B cell (primary cell): ENCODE measurements around the gene TRPM4. TPM values are rescaled to one million over a fixed set of nuclear protein-coding genes. Genes with fewer than 3 reads are reported as not detected.

ENCODE experiments used
- ATAC-seq: fragments of 200-7000 bp; cut with Tn5 transposase; one replicate; pipeline ENCODE4 v1.10.0; 2021; ENCODE audit warnings: low read depth, mild to moderate bottlenecking, moderate number of reproducible peaks, moderate library complexity
- CTCF ChIA-PET: fragments of 350-600 bp; sonication (Branson Sonifier 250); formaldehyde crosslinking; loops from one replicate; lab custom pipeline; 2021; ENCODE audit warnings: antibody characterized with exemption, inconsistent platforms; lab: Charles Lee
- POLR2A ChIA-PET: fragments of 350-600 bp; sonication (Branson Sonifier 250); formaldehyde crosslinking; loops from one replicate; lab custom pipeline; 2021; ENCODE audit warnings: antibody characterized with exemption; lab: Charles Lee
- DNase-seq: peaks from one replicate; pipeline ENCODE4 v3.0.0; 2013
- H2AFZ ChIP-seq: 2 replicates; pipeline ENCODE4 v1.6.1; 2012; ENCODE audit warnings: mild to moderate bottlenecking, low read depth, low read length; ENCODE audit not compliant: insufficient read depth, poor library complexity, severe bottlenecking
- H3K27ac ChIP-seq, 2 donors: 1 replicate in 1 of 2; 2 replicates in 1 of 2; pipeline ENCODE4 v1.5.1; 2012 to 2013; ENCODE audit warnings: low read length in 2 of 2, mild to moderate bottlenecking in 2 of 2, moderate library complexity in 1 of 2
- H3K27me3 ChIP-seq, 4 experiments: fragments of 200-600 bp in 1 of 4; sonication (generic) in 1 of 4; replicated peaks in 1 of 4; 1 replicate in 2 of 4; 2 replicates in 2 of 4; pipeline versions ENCODE4 v1.6.1 to v1.7.0; 2013 to 2016; ENCODE audit warnings: low read length in 3 of 4, mild to moderate bottlenecking in 2 of 4, mixed read lengths in 1 of 4, moderate library complexity in 1 of 4; ENCODE audit not compliant: insufficient read depth in 4 of 4, control insufficient read depth in 3 of 4; ENCODE audit errors: control extremely low read depth in 1 of 4
- H3K36me3 ChIP-seq, 2 experiments: replicated peaks in 1 of 2; 1 replicate in 1 of 2; 2 replicates in 1 of 2; pipeline versions ENCODE4 v1.6.1 to v1.7.1; 2013; ENCODE audit warnings: low read length in 1 of 2; ENCODE audit not compliant: insufficient read depth in 2 of 2, control insufficient read depth in 1 of 2; ENCODE audit errors: control extremely low read depth in 1 of 2, extremely low read depth in 1 of 2
- H3K4me1 ChIP-seq, 2 donors: fragments of 200-600 bp in 1 of 2; sonication (generic) in 1 of 2; 1 replicate in 1 of 2; 2 replicates in 1 of 2; pipeline versions ENCODE4 v1.5.1 to v1.6.1; 2013 to 2017; ENCODE audit warnings: low read length in 2 of 2; ENCODE audit not compliant: control insufficient read depth in 2 of 2, insufficient read depth in 2 of 2
- H3K4me2 ChIP-seq: replicated peaks from 2 replicates; pipeline ENCODE3; 2012; ENCODE audit warnings: mild to moderate bottlenecking, low read depth, low read length; ENCODE audit not compliant: poor library complexity, severe bottlenecking
- H3K4me3 ChIP-seq, 5 experiments: fragments of 200-600 bp in 1 of 5; sonication (generic) in 1 of 5; 1 replicate in 3 of 5; 2 replicates in 2 of 5; pipeline versions ENCODE4 v1.5.1 to v1.7.0; 2011 to 2016; ENCODE audit warnings: low read length in 4 of 5, mild to moderate bottlenecking in 4 of 5, low read depth in 2 of 5, control low read depth in 1 of 5, moderate library complexity in 1 of 5; ENCODE audit not compliant: insufficient read depth in 1 of 5; ENCODE audit errors: control extremely low read depth in 1 of 5, extremely low read depth in 1 of 5
- H3K79me2 ChIP-seq: fragments of 200-600 bp; sonication (generic); one replicate; pipeline ENCODE4 v1.6.0; 2016; ENCODE audit warnings: low read length; ENCODE audit not compliant: control insufficient read depth, insufficient read depth
- H3K9ac ChIP-seq: fragments of 200-600 bp; sonication (generic); 2 replicates; pipeline ENCODE4 v1.6.1; 2017; ENCODE audit warnings: mild to moderate bottlenecking, low read length, moderate library complexity
- H3K9me3 ChIP-seq, 3 donors: one replicate each; pipeline versions ENCODE4 v1.6.1 to v1.7.1; 2013; ENCODE audit warnings: low read length in 2 of 3; ENCODE audit not compliant: control insufficient read depth in 2 of 3, insufficient read depth in 1 of 3; ENCODE audit errors: control extremely low read depth in 1 of 3
- H4K20me1 ChIP-seq: 2 replicates; pipeline ENCODE4 v1.6.0; 2012; ENCODE audit warnings: mild to moderate bottlenecking, low read length; ENCODE audit not compliant: insufficient read depth, control insufficient read depth, poor library complexity, severe bottlenecking
- H3K27ac Mint-ChIP-seq: one replicate; pipeline ENCODE4 v1.8.0; 2021; ENCODE audit warnings: mixed read lengths
- H3K27me3 Mint-ChIP-seq: one replicate; pipeline ENCODE4 v1.8.0; 2021; ENCODE audit warnings: mixed read lengths
- H3K4me1 Mint-ChIP-seq: one replicate; pipeline ENCODE4 v1.8.0; 2021; ENCODE audit warnings: mixed read lengths
- H3K4me3 Mint-ChIP-seq: one replicate; pipeline ENCODE4 v1.8.0; 2021; ENCODE audit warnings: mixed read lengths
- H3K9me3 Mint-ChIP-seq: one replicate; pipeline ENCODE4 v1.8.0; 2022; ENCODE audit warnings: mixed read lengths; ENCODE audit not compliant: insufficient read depth
- EZH2 ChIP-seq: IDR thresholded peaks from 2 replicates; pipeline ENCODE4 v1.6.1; 2012; ENCODE audit warnings: borderline replicate concordance, low read depth, mild to moderate bottlenecking, moderate library complexity, low read length; ENCODE audit not compliant: insufficient read depth, poor library complexity, severe bottlenecking
- WGBS: methylation state at CpG from one replicate; pipeline ENCODE4 v1.1.5; 2013; ENCODE audit warnings: missing lambda C conversion rate; ENCODE audit not compliant: insufficient coverage; 5-methylcytosine and 5-hydroxymethylcytosine counted together
- intact Hi-C: fragments of 100-400 bp; cut with micrococcal nuclease; formaldehyde crosslinking; loops from one replicate; pipeline ENCODE4 v1.10.0; 2022
- polyA plus RNA-seq: library from polyadenylated mRNA; depleted of rRNA; stranded (reverse); fragments of >200 nt; gene quantifications from 2 replicates; pipeline ENCODE4 v1.2.3, GENCODE V29; 2012
- total RNA-seq, 2 donors: library from RNA; stranded (reverse); fragments of 120-200 nt in 1 of 2; gene quantifications; 1 replicate in 1 of 2; 2 replicates in 1 of 2; pipeline versions ENCODE4 v1.2.3 to v1.2.4, GENCODE V29; 2013 to 2022
- TF ChIP-seq, protein P1 (sequence below): fragments of 200-600 bp; IDR thresholded peaks from one replicate; pipeline ENCODE4 v1.8.0; 2022; ENCODE audit warnings: antibody characterized with exemption, mild to moderate bottlenecking

Gene TRPM4
- total and polyA plus RNA-seq, 2 donors (not counting 1 experiment from before 2014, with no cell fraction given): 0.24 TPM; not detected in 1

DNA sequence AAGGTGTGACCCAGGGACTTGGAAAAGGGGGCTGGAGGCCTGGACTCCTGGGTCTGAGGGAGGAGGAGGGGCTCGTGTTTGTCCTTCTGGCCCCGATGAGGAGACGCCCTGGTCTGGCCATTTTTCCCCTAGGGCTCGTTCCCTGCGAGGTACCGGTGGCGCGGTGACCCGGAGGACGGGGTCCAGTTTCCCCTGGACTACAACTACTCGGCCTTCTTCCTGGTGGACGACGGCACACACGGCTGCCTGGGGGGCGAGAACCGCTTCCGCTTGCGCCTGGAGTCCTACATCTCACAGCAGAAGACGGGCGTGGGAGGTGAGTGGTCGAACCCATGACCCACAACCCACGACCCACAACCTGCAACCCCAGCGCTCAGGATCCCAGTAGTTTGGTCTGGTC, 10.8 kb downstream of the TRPM4 start:
- no peak overlapping the region for H3K9ac ChIP-seq
- H3K4me1 Mint-ChIP-seq: no peaks in the 10 kb centered on the region
- no peak overlapping the region for H3K4me3 Mint-ChIP-seq
- no peaks in the 10 kb centered on the region for H3K36me3 ChIP-seq
- no peaks in the 10 kb centered on the region for H3K79me2 ChIP-seq
- no peak overlapping the region for H3K27ac ChIP-seq
- H4K20me1 ChIP-seq: no peaks in the 10 kb centered on the region
- CTCF ChIA-PET: no interaction called here
- 94% methylated on average over 20 of the region's 23 CpGs for WGBS
- no peaks in the 10 kb centered on the region for H3K9me3 Mint-ChIP-seq
- ATAC-seq (no peak), DNase-seq (no peak)
- peaks cover 13% of the 10 kb centered on the region for H3K27me3 Mint-ChIP-seq
- H3K4me2 ChIP-seq: no peak overlapping the region
- no peak overlapping the region for H3K4me3 ChIP-seq
- H3K27ac Mint-ChIP-seq: no peak overlapping the region
- no peaks in the 10 kb centered on the region for H3K9me3 ChIP-seq
- POLR2A ChIA-PET: no interaction called here
- intact Hi-C loops: no loop called here
- peaks cover 0 to 19% (median 0%) of the 10 kb centered on the region in 4 experiments for H3K27me3 ChIP-seq
- TF ChIP-seq, protein P1, sequence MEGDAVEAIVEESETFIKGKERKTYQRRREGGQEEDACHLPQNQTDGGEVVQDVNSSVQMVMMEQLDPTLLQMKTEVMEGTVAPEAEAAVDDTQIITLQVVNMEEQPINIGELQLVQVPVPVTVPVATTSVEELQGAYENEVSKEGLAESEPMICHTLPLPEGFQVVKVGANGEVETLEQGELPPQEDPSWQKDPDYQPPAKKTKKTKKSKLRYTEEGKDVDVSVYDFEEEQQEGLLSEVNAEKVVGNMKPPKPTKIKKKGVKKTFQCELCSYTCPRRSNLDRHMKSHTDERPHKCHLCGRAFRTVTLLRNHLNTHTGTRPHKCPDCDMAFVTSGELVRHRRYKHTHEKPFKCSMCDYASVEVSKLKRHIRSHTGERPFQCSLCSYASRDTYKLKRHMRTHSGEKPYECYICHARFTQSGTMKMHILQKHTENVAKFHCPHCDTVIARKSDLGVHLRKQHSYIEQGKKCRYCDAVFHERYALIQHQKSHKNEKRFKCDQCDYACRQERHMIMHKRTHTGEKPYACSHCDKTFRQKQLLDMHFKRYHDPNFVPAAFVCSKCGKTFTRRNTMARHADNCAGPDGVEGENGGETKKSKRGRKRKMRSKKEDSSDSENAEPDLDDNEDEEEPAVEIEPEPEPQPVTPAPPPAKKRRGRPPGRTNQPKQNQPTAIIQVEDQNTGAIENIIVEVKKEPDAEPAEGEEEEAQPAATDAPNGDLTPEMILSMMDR: no peak
- no peak for TF ChIP-seq EZH2
- H2AFZ ChIP-seq: no peak overlapping the region
- H3K4me1 ChIP-seq: no peaks in the 10 kb centered on the region

DNA sequence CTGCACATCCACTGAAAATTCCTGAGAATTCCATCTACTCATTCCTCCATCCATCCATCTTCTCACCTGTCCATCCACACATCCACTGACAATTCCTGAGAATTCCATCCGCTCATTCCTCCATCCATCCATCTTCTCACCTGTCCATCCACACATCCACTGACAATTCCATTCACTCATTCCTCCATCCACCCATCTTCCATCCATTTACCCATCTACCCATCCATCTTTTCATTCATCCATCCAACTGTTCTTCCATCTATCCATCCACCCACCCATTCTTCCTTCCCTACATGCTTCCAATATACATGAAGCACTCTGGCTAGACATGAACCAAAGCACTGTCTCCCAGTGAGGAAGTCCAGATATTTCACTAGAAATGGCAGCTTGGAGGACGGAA, 15.6 kb downstream of the TRPM4 start:
- peaks cover 0 to 13% (median 0%) of the 10 kb centered on the region in 4 experiments for H3K27me3 ChIP-seq
- TF ChIP-seq, protein P1: no peak
- TF ChIP-seq EZH2: no peak
- H3K36me3 ChIP-seq: no peaks in the 10 kb centered on the region
- H3K79me2 ChIP-seq: no peaks in the 10 kb centered on the region
- no peak overlapping the region for H3K4me3 ChIP-seq
- no peak overlapping the region for H3K27ac Mint-ChIP-seq
- H3K27me3 Mint-ChIP-seq: peaks cover 16% of the 10 kb centered on the region
- CTCF ChIA-PET: no interaction called here
- H3K9me3 ChIP-seq: no peaks in the 10 kb centered on the region
- no peak overlapping the region for H3K4me2 ChIP-seq
- DNase-seq: no peak
- ATAC-seq: no peak
- H3K9me3 Mint-ChIP-seq: no peaks in the 10 kb centered on the region
- no peak overlapping the region for H2AFZ ChIP-seq
- WGBS: 100% methylated on average over 2 of the region's 2 CpGs
- H3K9ac ChIP-seq: no peak overlapping the region
- POLR2A ChIA-PET: no interaction called here
- intact Hi-C loops: no loop called here
- no peak overlapping the region for H3K27ac ChIP-seq
- H3K4me1 ChIP-seq: peaks cover 0 to 3% of the 10 kb centered on the region in 2 donors
- H3K4me1 Mint-ChIP-seq: peaks cover 4% of the 10 kb centered on the region
- no peaks in the 10 kb centered on the region for H4K20me1 ChIP-seq
- no peak overlapping the region for H3K4me3 Mint-ChIP-seq
